Neural progenitor cell (in vitro differentiated cells): ENCODE data around the gene SIRPA. TPM values are rescaled to one million over a fixed set of nuclear protein-coding genes. Genes with fewer than 3 reads are reported as not detected.
"Not testable (repeated sequence)": the region's sequence is repeated elsewhere in the genome, so short reads cannot be mapped to it uniquely, and the experiment has no call there.

Experiments used
- DNase-seq: peaks from one replicate; pipeline ENCODE4 v3.0.0-alpha.2; 2016; ENCODE audit warnings: low spot score
- H2AFZ ChIP-seq: fragments of 200-600 bp; sonication (generic); replicated peaks from 2 replicates; pipeline ENCODE4 v1.6.1; 2016; ENCODE audit warnings: antibody characterized with exemption
- H3F3A ChIP-seq: fragments of 200-600 bp; sonication (generic); 2 replicates; pipeline ENCODE4 v1.6.1; 2016; ENCODE audit warnings: antibody characterized with exemption, low read depth
- H3K27ac ChIP-seq: fragments of 200-600 bp; sonication (generic); 2 replicates; pipeline ENCODE4 v1.5.1; 2016; ENCODE audit warnings: mild to moderate bottlenecking
- H3K27me3 ChIP-seq: fragments of 200-600 bp; sonication (generic); 2 replicates; pipeline ENCODE4 v1.6.1; 2016; ENCODE audit warnings: mild to moderate bottlenecking, moderate library complexity
- H3K36me3 ChIP-seq: fragments of 200-600 bp; sonication (generic); 2 replicates; pipeline ENCODE4 v1.5.1; 2016
- H3K4me1 ChIP-seq: fragments of 200-600 bp; sonication (generic); 2 replicates; pipeline ENCODE4 v1.6.1; 2016; ENCODE audit warnings: mixed run types
- H3K4me2 ChIP-seq: fragments of 200-600 bp; sonication (generic); 2 replicates; pipeline ENCODE4 v1.6.1; 2016
- H3K4me3 ChIP-seq: fragments of 200-600 bp; sonication (generic); 2 replicates; pipeline ENCODE4 v1.5.1; 2016
- H3K79me2 ChIP-seq: fragments of 200-600 bp; sonication (generic); 2 replicates; pipeline ENCODE4 v1.6.1; 2016; ENCODE audit warnings: low read depth
- H3K9ac ChIP-seq: fragments of 200-600 bp; sonication (generic); 2 replicates; pipeline ENCODE4 v1.6.1; 2016
- H3K9me3 ChIP-seq: fragments of 200-600 bp; sonication (generic); 2 replicates; pipeline ENCODE4 v1.5.1; 2016; ENCODE audit warnings: low read depth
- H4K20me1 ChIP-seq: fragments of 200-600 bp; sonication (generic); 2 replicates; pipeline ENCODE4 v1.6.1; 2016; ENCODE audit warnings: low read depth
- H3K27ac Mint-ChIP-seq: 3 replicates; pipeline ENCODE4 v1.8.0; 2021; ENCODE audit warnings: mixed read lengths
- H3K27me3 Mint-ChIP-seq: 2 replicates; pipeline ENCODE4 v1.8.0; 2022; ENCODE audit warnings: low read depth, mild to moderate bottlenecking, inconsistent platforms, moderate library complexity, mixed read lengths; ENCODE audit not compliant: insufficient read depth
- H3K36me3 Mint-ChIP-seq: 3 replicates; pipeline ENCODE4 v1.8.0; 2021; ENCODE audit warnings: mixed read lengths
- H3K4me1 Mint-ChIP-seq: 3 replicates; pipeline ENCODE4 v1.8.0; 2021; ENCODE audit warnings: mixed read lengths
- H3K4me3 Mint-ChIP-seq: 3 replicates; pipeline ENCODE4 v1.8.0; 2021; ENCODE audit warnings: mild to moderate bottlenecking, moderate library complexity, mixed read lengths
- H3K9me3 Mint-ChIP-seq: 3 replicates; pipeline ENCODE4 v1.8.0; 2020; ENCODE audit warnings: mixed read lengths
- CTCF ChIP-seq: fragments of 200-600 bp; sonication (generic); IDR thresholded peaks from 2 replicates; pipeline ENCODE4 v1.5.1; 2017; ENCODE audit warnings: antibody characterized with exemption, mild to moderate bottlenecking
- EZH2 ChIP-seq: fragments of 200-600 bp; sonication (generic); IDR thresholded peaks from 2 replicates; pipeline ENCODE4 v1.6.1; 2017; ENCODE audit warnings: antibody characterized with exemption, mild to moderate bottlenecking, moderate library complexity
- EZH2phosphoT487 ChIP-seq: fragments of 200-600 bp; sonication (generic); IDR thresholded peaks from 2 replicates; pipeline ENCODE4 v1.6.1; 2017; ENCODE audit warnings: antibody characterized with exemption
- total RNA-seq: library from RNA; depleted of rRNA; stranded (reverse); fragments of >200 nt; gene quantifications from 2 replicates; pipeline ENCODE4 v1.2.3, GENCODE V29; 2015; ENCODE audit warnings: low replicate concordance

SIRPA gene
- total RNA-seq, 1 donor from 2014 or later, result 5.1 TPM

- Mint-ChIP-seq H3K27ac (no peak overlapping the region), H3K27me3 (peaks cover 2% of the 10 kb centered on the region), H3K9me3 (no peaks in the 10 kb centered on the region), H3K36me3 (peaks cover 9% of the 10 kb centered on the region), H3K4me3 (no peak overlapping the region), H3K4me1 (peaks cover 5% of the 10 kb centered on the region)
- Histone ChIP-seq H2AFZ (no peak overlapping the region), H3K4me3 (no peak overlapping the region), H3K9me3 (peaks cover 3% of the 10 kb centered on the region), H3K79me2 (no peaks in the 10 kb centered on the region), H3K4me2 (no peak overlapping the region), H3K36me3 (no peaks in the 10 kb centered on the region), H4K20me1 (no peaks in the 10 kb centered on the region), H3K4me1 (peaks cover 7% of the 10 kb centered on the region), H3K9ac (no peak overlapping the region), H3F3A (no peaks in the 10 kb centered on the region), H3K27ac (no peak overlapping the region), H3K27me3 (no peaks in the 10 kb centered on the region)
- peak; percentile 36 for DNase-seq
- TF ChIP-seq EZH2 (no peak), EZH2phosphoT487 (no peak)
These were observed 13.9 kb downstream of the SIRPA start for GRCh38 chr20:1909097-1909496.

- Histone ChIP-seq H3K27me3 (no peaks in the 10 kb centered on the region), H3K79me2 (no peaks in the 10 kb centered on the region), H3K36me3 (no peaks in the 10 kb centered on the region), H4K20me1 (no peaks in the 10 kb centered on the region), H3K4me2 (no peak overlapping the region), H3K9me3 (peaks cover 3% of the 10 kb centered on the region), H3K9ac (no peak overlapping the region), H3K4me3 (no peak overlapping the region), H2AFZ (no peak overlapping the region), H3F3A (no peaks in the 10 kb centered on the region), H3K27ac (no peak overlapping the region), H3K4me1 (peaks cover 7% of the 10 kb centered on the region)
- Mint-ChIP-seq H3K9me3 (no peaks in the 10 kb centered on the region), H3K4me1 (peaks cover 3% of the 10 kb centered on the region), H3K36me3 (peaks cover 11% of the 10 kb centered on the region), H3K27ac (no peak overlapping the region), H3K4me3 (no peak overlapping the region), H3K27me3 (peaks cover 1% of the 10 kb centered on the region)
- DNase-seq, result no peak
- TF ChIP-seq CTCF (no peak), EZH2phosphoT487 (no peak), EZH2 (no peak)
These were observed 16.3 kb downstream of the SIRPA start for GRCh38 chr20:1911536-1911935.

- Histone ChIP-seq H2AFZ (no peak overlapping the region), H3K4me1 (peaks cover 7% of the 10 kb centered on the region), H3K36me3 (no peaks in the 10 kb centered on the region), H3K27ac (no peak overlapping the region), H3K79me2 (no peaks in the 10 kb centered on the region), H3K4me2 (no peak overlapping the region), H3K9ac (no peak overlapping the region), H3K4me3 (no peak overlapping the region), H3F3A (no peaks in the 10 kb centered on the region), H3K9me3 (peaks cover 3% of the 10 kb centered on the region), H3K27me3 (no peaks in the 10 kb centered on the region), H4K20me1 (no peaks in the 10 kb centered on the region)
- Mint-ChIP-seq H3K4me1 (peaks cover 3% of the 10 kb centered on the region), H3K36me3 (peaks cover 15% of the 10 kb centered on the region), H3K27me3 (no peaks in the 10 kb centered on the region), H3K4me3 (no peak overlapping the region), H3K27ac (peak overlapping the region; percentile 83), H3K9me3 (no peaks in the 10 kb centered on the region)
- TF ChIP-seq EZH2 (no peak), EZH2phosphoT487 (no peak), CTCF (no peak)
- no peak for DNase-seq
These were observed 16.8 kb downstream of the SIRPA start for GRCh38 chr20:1912053-1912452.

- no peak overlapping the region for H3K4me3 ChIP-seq
- no peaks in the 10 kb centered on the region for H4K20me1 ChIP-seq
- no peak overlapping the region for H2AFZ ChIP-seq
- H3K27ac ChIP-seq, result no peak overlapping the region
- no peak overlapping the region for H3K4me2 ChIP-seq
- no peaks in the 10 kb centered on the region for H3F3A ChIP-seq
- no peak overlapping the region for H3K9ac ChIP-seq
- no peaks in the 10 kb centered on the region for H3K79me2 ChIP-seq
- Mint-ChIP-seq H3K27ac (peak overlapping the region; percentile 19), H3K36me3 (peaks cover 17% of the 10 kb centered on the region), H3K9me3 (no peaks in the 10 kb centered on the region), H3K4me1 (peaks cover 3% of the 10 kb centered on the region), H3K4me3 (no peak overlapping the region), H3K27me3 (no peaks in the 10 kb centered on the region)
- H3K27me3 ChIP-seq, result no peaks in the 10 kb centered on the region
- no peak for DNase-seq
- H3K4me1 ChIP-seq, result peaks cover 7% of the 10 kb centered on the region
- no peaks in the 10 kb centered on the region for H3K36me3 ChIP-seq
- H3K9me3 ChIP-seq, result peaks cover 3% of the 10 kb centered on the region
- TF ChIP-seq CTCF, result no peak
- no peak for TF ChIP-seq EZH2
- no peak for TF ChIP-seq EZH2phosphoT487
These were observed 17.4 kb downstream of the SIRPA start for GRCh38 chr20:1912646-1913045.

GRCh38 chr20:1915233-1915632 is 20.0 kb downstream of the SIRPA start:
- H3K4me1 ChIP-seq, H3K4me3 ChIP-seq, H4K20me1 ChIP-seq, H3K4me1 Mint-ChIP-seq, DNase-seq, H3K4me3 Mint-ChIP-seq, H3K9me3 ChIP-seq, H3K36me3 ChIP-seq, H3K9me3 Mint-ChIP-seq, H3K27ac ChIP-seq, H3K4me2 ChIP-seq, H3K9ac ChIP-seq, H2AFZ ChIP-seq, H3K27me3 Mint-ChIP-seq, H3K27me3 ChIP-seq, H3K79me2 ChIP-seq, H3K27ac Mint-ChIP-seq, H3F3A ChIP-seq: not testable (repeated sequence)
- H3K36me3 Mint-ChIP-seq, result peaks cover 22% of the 10 kb centered on the region
